ENCODE results near the gene ATXN1. TPM values are rescaled to one million over a fixed set of nuclear protein-coding genes. Genes with fewer than 3 reads are reported as not detected.
A peak's percentile ranks its signal among the peaks of the same experiment; 100 is the strongest.

The ATXN1 gene
- total RNA-seq, 1 donor from 2014 or later: 70.0 TPM

DNA sequence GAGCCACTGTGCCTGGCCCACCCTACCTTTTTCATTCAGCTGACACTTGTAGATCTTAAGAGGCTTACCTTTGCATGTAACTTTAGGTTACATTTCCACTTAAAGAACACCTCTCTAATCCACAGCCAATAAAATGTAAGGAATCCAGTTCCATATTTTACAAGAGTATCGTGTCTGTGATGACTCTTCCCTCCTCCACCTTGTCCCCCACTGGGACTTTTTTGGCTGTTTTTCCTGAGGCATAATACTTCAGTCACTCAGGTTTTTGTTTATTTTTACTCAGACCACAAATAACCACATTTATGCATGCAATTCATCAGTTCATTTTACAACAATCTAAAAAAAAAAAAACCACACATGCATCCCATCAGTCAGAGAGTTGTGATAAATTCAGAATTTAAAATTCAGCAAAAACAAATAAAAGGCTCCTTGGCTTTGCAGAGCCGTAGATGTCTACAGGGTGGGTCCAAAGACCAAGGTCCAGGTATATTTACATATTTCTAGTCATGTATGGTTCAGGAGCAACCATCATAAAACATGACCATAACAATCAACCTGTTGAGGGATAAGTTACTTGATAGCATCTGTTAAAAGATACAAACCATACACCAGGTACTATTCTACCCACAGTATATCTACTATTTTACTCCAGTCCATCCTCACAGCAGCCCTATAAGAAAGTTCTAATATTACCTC, 9.9 kb downstream of the ATXN1 start:
- H3K4me3 Mint-ChIP-seq: no peak overlapping the region
- peaks cover 51% of the 10 kb centered on the region for H3K4me1 Mint-ChIP-seq
- intact Hi-C loops (cut with micrococcal nuclease): no loop called here
- no peaks in the 10 kb centered on the region for H3K27me3 Mint-ChIP-seq
- H3K36me3 Mint-ChIP-seq (ENCODE audit: low read depth): peaks cover 70% of the 10 kb centered on the region
- no peaks in the 10 kb centered on the region for H3K9me3 Mint-ChIP-seq
- H3K27ac Mint-ChIP-seq: no peak overlapping the region
- no peak for DNase-seq

GRCh38 chr6:16750566-16750965, 10.7 kb downstream of the ATXN1 start:
- Mint-ChIP-seq H3K27me3 (no peaks in the 10 kb centered on the region), H3K4me1 (peaks cover 54% of the 10 kb centered on the region), H3K4me3 (no peak overlapping the region), H3K36me3 (ENCODE audit: low read depth) (peaks cover 75% of the 10 kb centered on the region), H3K9me3 (no peaks in the 10 kb centered on the region), H3K27ac (no peak overlapping the region)
- no peak for DNase-seq
- intact Hi-C loops (cut with micrococcal nuclease): no loop called here

DNA sequence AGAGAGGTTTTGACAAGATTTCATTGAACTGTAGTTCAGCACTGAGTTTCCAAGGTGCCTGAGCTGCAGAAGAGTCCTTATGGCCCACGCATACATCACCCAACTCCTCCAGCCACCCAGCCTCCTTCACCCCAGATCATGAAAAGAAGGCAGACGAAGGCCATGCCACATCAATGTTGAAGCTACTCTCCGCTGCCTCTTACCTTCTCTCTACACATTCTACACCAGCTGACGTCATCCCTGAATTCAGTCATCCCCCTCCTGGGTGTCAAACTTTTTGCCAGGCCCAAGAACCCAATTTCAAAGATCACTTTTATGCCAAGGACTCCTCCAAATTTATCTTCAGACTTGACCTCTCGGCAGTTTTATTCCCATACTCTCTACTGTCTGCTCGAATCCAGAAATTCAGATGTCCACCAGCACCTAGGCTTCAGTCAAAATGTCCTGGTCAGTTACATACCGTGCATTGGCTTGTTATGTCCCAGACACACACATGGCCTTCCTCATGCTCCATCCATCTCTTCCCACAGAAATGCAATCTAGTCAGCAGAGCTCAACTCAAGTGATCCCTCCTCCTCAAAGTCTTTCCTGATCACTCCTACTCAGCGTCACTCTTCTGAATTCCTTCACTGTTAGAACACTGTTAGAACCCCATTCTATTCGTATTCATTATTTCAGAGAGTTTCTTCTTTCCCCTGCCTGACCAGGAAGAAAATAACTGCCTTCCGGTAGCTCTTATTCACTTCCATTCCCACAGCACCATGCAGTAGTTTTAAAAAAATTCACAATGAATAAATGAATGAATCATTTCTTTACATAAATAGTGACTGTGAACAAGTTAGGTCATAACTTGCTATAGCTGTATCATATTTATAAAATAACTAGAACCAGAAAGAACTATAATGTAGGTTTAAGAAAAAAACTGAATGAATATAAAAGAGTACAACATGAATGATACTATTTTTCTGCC, 11.5 kb downstream of the ATXN1 start:
- Mint-ChIP-seq H3K27ac (no peak overlapping the region), H3K27me3 (no peaks in the 10 kb centered on the region), H3K4me1 (peaks cover 52% of the 10 kb centered on the region), H3K4me3 (no peak overlapping the region), H3K36me3 (ENCODE audit: low read depth) (peaks cover 75% of the 10 kb centered on the region), H3K9me3 (no peaks in the 10 kb centered on the region)
- DNase-seq: no peak
- intact Hi-C loops (cut with micrococcal nuclease): no loop called here

DNA sequence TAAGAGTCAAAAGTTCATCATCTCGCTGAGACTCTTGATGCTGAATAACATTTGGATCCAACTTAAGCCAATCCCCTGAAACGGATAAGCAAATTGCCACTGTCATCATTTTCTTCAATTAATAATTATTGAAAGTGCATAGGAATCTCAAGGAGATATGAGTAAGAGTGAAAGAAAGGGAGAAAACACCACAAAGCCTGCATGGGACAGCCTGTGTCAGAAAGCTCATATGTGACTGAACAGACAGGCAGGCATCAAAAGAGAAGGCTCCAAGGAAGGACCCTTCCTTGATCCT, 13.3 kb downstream of the ATXN1 start:
- no peak overlapping the region for H3K27ac Mint-ChIP-seq
- H3K9me3 Mint-ChIP-seq: no peaks in the 10 kb centered on the region
- H3K36me3 Mint-ChIP-seq (ENCODE audit: low read depth): peaks cover 80% of the 10 kb centered on the region
- no peaks in the 10 kb centered on the region for H3K27me3 Mint-ChIP-seq
- peaks cover 54% of the 10 kb centered on the region for H3K4me1 Mint-ChIP-seq
- DNase-seq: no peak
- no peak overlapping the region for H3K4me3 Mint-ChIP-seq
- intact Hi-C loops (cut with micrococcal nuclease): no loop called here

DNA sequence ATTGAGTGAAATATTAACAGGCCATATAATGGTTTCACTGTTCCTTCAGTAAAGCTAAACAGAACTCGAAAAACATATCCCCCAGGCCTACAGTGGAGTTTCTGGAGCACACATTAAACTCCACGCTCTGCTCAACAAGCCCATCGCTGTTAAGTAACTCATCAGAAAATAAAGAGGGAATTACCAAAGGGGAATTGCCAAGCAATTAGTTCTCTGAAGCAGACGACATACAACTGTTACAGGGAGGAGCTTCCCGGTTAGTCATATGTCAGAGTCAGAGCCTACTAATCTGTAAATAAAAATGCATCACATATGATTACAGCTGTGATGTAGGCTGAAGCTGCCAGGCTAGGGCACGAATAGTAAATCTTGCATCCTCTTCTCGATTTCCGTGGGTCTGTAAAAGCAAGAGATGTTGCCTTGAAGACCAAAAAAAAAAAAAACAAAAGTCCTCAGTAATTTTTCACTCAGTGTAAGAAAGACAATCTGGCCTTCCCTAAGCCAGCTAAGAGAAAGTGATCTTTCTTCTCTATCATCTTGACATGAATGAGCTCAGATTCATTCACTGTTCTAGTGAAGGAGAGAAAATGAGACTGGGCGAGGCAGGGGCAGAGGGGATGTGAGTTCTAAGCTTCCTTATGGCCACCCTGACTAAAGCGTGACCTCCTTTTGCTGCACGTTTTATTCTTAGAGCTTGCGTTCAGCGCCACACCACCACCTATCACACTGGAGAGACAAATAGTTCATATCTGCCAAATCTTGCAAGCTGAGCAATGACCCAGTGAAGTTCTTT, 13.8 kb downstream of the ATXN1 start:
- no peak for DNase-seq
- H3K9me3 Mint-ChIP-seq: no peaks in the 10 kb centered on the region
- H3K27ac Mint-ChIP-seq: no peak overlapping the region
- no peak overlapping the region for H3K4me3 Mint-ChIP-seq
- intact Hi-C loops (cut with micrococcal nuclease): no loop called here
- no peaks in the 10 kb centered on the region for H3K27me3 Mint-ChIP-seq
- H3K36me3 Mint-ChIP-seq (ENCODE audit: low read depth): peaks cover 80% of the 10 kb centered on the region
- H3K4me1 Mint-ChIP-seq: peaks cover 56% of the 10 kb centered on the region

- no peaks in the 10 kb centered on the region for H3K9me3 Mint-ChIP-seq
- H3K4me3 Mint-ChIP-seq: no peak overlapping the region
- H3K27ac Mint-ChIP-seq: no peak overlapping the region
- H3K36me3 Mint-ChIP-seq (ENCODE audit: low read depth): peaks cover 77% of the 10 kb centered on the region
- H3K4me1 Mint-ChIP-seq: peaks cover 58% of the 10 kb centered on the region
- intact Hi-C loops (cut with micrococcal nuclease): no loop called here
- H3K27me3 Mint-ChIP-seq: no peaks in the 10 kb centered on the region
- no peak for DNase-seq
These were observed 14.4 kb downstream of the ATXN1 start for GRCh38 chr6:16746812-16747211.

GRCh38 chr6:16746401-16746800, 14.9 kb downstream of the ATXN1 start:
- Mint-ChIP-seq H3K27me3 (no peaks in the 10 kb centered on the region), H3K4me3 (no peak overlapping the region)

GRCh38 chr6:16743664-16744210, 17.5 kb downstream of the ATXN1 start:
- no peak for DNase-seq
- Mint-ChIP-seq H3K4me1 (peaks cover 60% of the 10 kb centered on the region), H3K27me3 (no peaks in the 10 kb centered on the region), H3K4me3 (no peak overlapping the region), H3K27ac (peak overlapping the region; percentile 7), H3K9me3 (no peaks in the 10 kb centered on the region), H3K36me3 (ENCODE audit: low read depth) (peaks cover 78% of the 10 kb centered on the region)
- intact Hi-C loops (cut with micrococcal nuclease): loop anchor here (2.0 kb wide), 1 partner anchor 15 kb away; no protein-coding TSS in a partner anchor

More at GRCh38 chr6:16746401-16746800, 14.9 kb downstream of the ATXN1 start:
- Mint-ChIP-seq H3K4me1 (peaks cover 61% of the 10 kb centered on the region), H3K27ac (no peak overlapping the region), H3K36me3 (ENCODE audit: low read depth) (peaks cover 75% of the 10 kb centered on the region), H3K9me3 (no peaks in the 10 kb centered on the region)
- intact Hi-C loops (cut with micrococcal nuclease): no loop called here
- DNase-seq: no peak

DNA sequence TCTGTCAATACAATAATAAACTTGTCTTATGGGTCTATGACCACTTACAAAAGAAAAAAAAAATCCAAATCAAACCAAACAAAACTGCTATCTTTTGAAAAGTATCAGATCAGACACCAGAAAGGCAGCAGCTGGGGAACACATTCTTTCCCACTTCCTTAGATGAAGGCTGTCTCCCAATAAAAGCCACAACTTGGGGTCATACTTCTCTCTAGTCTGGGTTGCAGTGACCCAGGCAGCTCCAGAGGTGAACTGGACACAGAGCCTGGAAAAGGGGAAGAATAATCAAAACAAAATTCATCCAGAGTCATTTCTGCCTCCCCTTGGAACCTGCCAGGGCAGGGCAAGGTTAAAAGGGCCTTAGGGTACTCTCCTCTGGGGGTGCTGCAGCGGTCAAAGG, 19.1 kb downstream of the ATXN1 start:
- H3K4me3 Mint-ChIP-seq: no peak overlapping the region
- intact Hi-C loops (cut with micrococcal nuclease): loop anchor here (2.0 kb wide), 1 partner anchor 13 kb away; no protein-coding TSS in a partner anchor
- no peak for DNase-seq
- peaks cover 73% of the 10 kb centered on the region for H3K36me3 Mint-ChIP-seq (ENCODE audit: low read depth)
- peaks cover 59% of the 10 kb centered on the region for H3K4me1 Mint-ChIP-seq
- no peaks in the 10 kb centered on the region for H3K9me3 Mint-ChIP-seq
- no peaks in the 10 kb centered on the region for H3K27me3 Mint-ChIP-seq
- no peak overlapping the region for H3K27ac Mint-ChIP-seq

- Mint-ChIP-seq H3K27ac (peak overlapping the region; percentile 56), H3K27me3 (no peaks in the 10 kb centered on the region), H3K4me3 (no peak overlapping the region), H3K9me3 (no peaks in the 10 kb centered on the region), H3K36me3 (ENCODE audit: low read depth) (peaks cover 72% of the 10 kb centered on the region), H3K4me1 (peaks cover 62% of the 10 kb centered on the region)
- intact Hi-C loops (cut with micrococcal nuclease): loop anchor here (1.0 to 2.0 kb wide), 2 partner anchors 9 to 13 kb away; no protein-coding TSS in a partner anchor
- no peak for DNase-seq
These were observed 19.9 kb downstream of the ATXN1 start for GRCh38 chr6:16741112-16742016.

GRCh38 chr6:16740097-16740496, 21.2 kb downstream of the ATXN1 start:
- peaks cover 57% of the 10 kb centered on the region for H3K4me1 Mint-ChIP-seq
- no peak overlapping the region for H3K4me3 Mint-ChIP-seq
- intact Hi-C loops (cut with micrococcal nuclease): no loop called here
- no peak overlapping the region for H3K27ac Mint-ChIP-seq
- DNase-seq: no peak
- H3K9me3 Mint-ChIP-seq: no peaks in the 10 kb centered on the region
- H3K27me3 Mint-ChIP-seq: no peaks in the 10 kb centered on the region
- peaks cover 74% of the 10 kb centered on the region for H3K36me3 Mint-ChIP-seq (ENCODE audit: low read depth)

GRCh38 chr6:16739329-16739801, 21.9 kb downstream of the ATXN1 start:
- H3K4me3 Mint-ChIP-seq: no peak overlapping the region
- H3K27ac Mint-ChIP-seq: no peak overlapping the region
- no peak for DNase-seq
- H3K36me3 Mint-ChIP-seq (ENCODE audit: low read depth): peaks cover 71% of the 10 kb centered on the region
- intact Hi-C loops (cut with micrococcal nuclease): no loop called here
- H3K9me3 Mint-ChIP-seq: no peaks in the 10 kb centered on the region
- peaks cover 54% of the 10 kb centered on the region for H3K4me1 Mint-ChIP-seq
- no peaks in the 10 kb centered on the region for H3K27me3 Mint-ChIP-seq
